Breast epithelium (tissue), 3 donors: ENCODE data around the gene KRTAP1-4.

Experiments used
- POLR2A ChIP-seq: fragments of 450-650 bp; IDR thresholded peaks from one replicate; pipeline ENCODE4 v1.6.1; 2016; ENCODE audit warnings: antibody characterized with exemption, mild to moderate bottlenecking, moderate library complexity
- POLR2AphosphoS5 ChIP-seq, 3 donors: sonication (generic); formaldehyde crosslinking; IDR thresholded peaks; one replicate each; pipeline ENCODE4 v1.6.1; 2017; ENCODE audit warnings: antibody characterized with exemption in 3 of 3

DNA sequence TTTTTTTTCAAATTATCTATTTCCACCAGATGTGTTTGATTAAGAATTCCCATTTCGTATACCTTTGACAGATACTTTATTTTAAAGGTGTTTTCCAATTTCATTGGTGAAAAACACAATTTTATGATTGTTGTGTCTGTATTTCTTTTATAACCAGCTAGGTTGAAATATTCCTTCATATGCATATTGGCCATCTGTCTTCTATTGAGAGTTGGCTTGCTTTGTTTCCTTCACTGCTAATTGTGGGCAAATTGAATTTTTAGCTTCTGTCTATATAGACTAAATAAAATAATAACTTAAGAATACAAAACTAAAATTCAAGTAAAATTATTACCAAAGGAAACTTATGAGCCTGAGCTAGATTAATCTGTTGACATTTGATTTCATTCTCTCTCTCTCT, 34.9 kb downstream of the KRTAP1-4 start:
- no peak for TF ChIP-seq POLR2A
- TF ChIP-seq POLR2AphosphoS5 (IDR thresholded peaks at IDR 0.05), result no peak
